Endothelial cell (in vitro differentiated cells): ENCODE data around the gene SERPINA12. TPM values are rescaled to one million over a fixed set of nuclear protein-coding genes. Genes with fewer than 3 reads are reported as not detected.

ENCODE experiments used
- DNase-seq: peaks from one replicate; pipeline ENCODE4 v3.0.0; 2021; ENCODE audit warnings: low spot score
- H3K27ac Mint-ChIP-seq: one replicate; pipeline ENCODE4 v1.8.0; 2021; ENCODE audit warnings: mixed read lengths, inconsistent platforms; ENCODE audit not compliant: unreplicated experiment
- H3K27me3 Mint-ChIP-seq: one replicate; pipeline ENCODE4 v1.8.0; 2021; ENCODE audit warnings: mild to moderate bottlenecking, moderate library complexity, mixed read lengths, inconsistent platforms; ENCODE audit not compliant: unreplicated experiment
- H3K36me3 Mint-ChIP-seq: one replicate; pipeline ENCODE4 v1.8.0; 2021; ENCODE audit warnings: mild to moderate bottlenecking, low read depth, mixed read lengths, inconsistent platforms; ENCODE audit not compliant: unreplicated experiment
- H3K4me1 Mint-ChIP-seq: one replicate; pipeline ENCODE4 v1.8.0; 2021; ENCODE audit warnings: mild to moderate bottlenecking, mixed read lengths, inconsistent platforms; ENCODE audit not compliant: unreplicated experiment
- H3K4me3 Mint-ChIP-seq: one replicate; pipeline ENCODE4 v1.8.0; 2021; ENCODE audit warnings: mild to moderate bottlenecking, mixed read lengths, inconsistent platforms; ENCODE audit not compliant: unreplicated experiment
- H3K9me3 Mint-ChIP-seq: one replicate; pipeline ENCODE4 v1.8.0; 2021; ENCODE audit warnings: mixed read lengths, inconsistent platforms; ENCODE audit not compliant: unreplicated experiment
- total RNA-seq: library from RNA; stranded (reverse); fragmentation: NEBNext Ultra II Directional; extraction: Animal tissue kit (Norgen Biotek cat#: 25700); gene quantifications from one replicate; pipeline ENCODE4 v1.2.1, GENCODE V29; 2021; ENCODE audit not compliant: unreplicated experiment
- TF ChIP-seq, protein P1 (sequence below): fragments of 200-600 bp; sonication (generic); IDR thresholded peaks from one replicate; pipeline ENCODE4 v1.5.0; 2021; ENCODE audit warnings: antibody characterized with exemption; ENCODE audit not compliant: unreplicated experiment

Gene SERPINA12
- total RNA-seq, 1 donor from 2014 or later, result not detected

DNA sequence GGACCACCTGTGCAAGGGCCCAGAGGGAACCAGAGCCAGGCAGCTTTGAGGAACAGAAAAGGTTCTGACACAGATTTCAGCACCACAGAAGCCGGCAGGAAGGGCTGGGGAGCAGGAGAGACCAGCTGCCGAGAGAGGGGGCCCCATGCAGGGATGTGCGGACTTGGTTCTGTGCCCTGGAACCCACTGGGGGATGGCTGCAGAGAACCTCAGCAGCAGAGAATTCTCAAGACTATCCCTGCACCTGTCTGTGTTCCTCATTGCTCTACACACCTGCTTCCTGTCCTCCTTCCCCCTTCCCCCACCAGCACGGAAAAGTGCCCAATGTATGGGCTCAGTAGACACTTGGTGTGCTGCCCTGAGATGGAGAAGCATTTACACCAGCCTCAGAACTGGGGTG, 36.4 kb downstream of the SERPINA12 start:
- DNase-seq, result no peak
- TF ChIP-seq, protein P1, sequence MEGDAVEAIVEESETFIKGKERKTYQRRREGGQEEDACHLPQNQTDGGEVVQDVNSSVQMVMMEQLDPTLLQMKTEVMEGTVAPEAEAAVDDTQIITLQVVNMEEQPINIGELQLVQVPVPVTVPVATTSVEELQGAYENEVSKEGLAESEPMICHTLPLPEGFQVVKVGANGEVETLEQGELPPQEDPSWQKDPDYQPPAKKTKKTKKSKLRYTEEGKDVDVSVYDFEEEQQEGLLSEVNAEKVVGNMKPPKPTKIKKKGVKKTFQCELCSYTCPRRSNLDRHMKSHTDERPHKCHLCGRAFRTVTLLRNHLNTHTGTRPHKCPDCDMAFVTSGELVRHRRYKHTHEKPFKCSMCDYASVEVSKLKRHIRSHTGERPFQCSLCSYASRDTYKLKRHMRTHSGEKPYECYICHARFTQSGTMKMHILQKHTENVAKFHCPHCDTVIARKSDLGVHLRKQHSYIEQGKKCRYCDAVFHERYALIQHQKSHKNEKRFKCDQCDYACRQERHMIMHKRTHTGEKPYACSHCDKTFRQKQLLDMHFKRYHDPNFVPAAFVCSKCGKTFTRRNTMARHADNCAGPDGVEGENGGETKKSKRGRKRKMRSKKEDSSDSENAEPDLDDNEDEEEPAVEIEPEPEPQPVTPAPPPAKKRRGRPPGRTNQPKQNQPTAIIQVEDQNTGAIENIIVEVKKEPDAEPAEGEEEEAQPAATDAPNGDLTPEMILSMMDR, result no peak
- no peaks in the 10 kb centered on the region for H3K4me1 Mint-ChIP-seq
- no peak overlapping the region for H3K27ac Mint-ChIP-seq
- peaks cover 2% of the 10 kb centered on the region for H3K27me3 Mint-ChIP-seq
- no peak overlapping the region for H3K4me3 Mint-ChIP-seq
- H3K36me3 Mint-ChIP-seq, result no peaks in the 10 kb centered on the region
- H3K9me3 Mint-ChIP-seq, result peaks cover 3% of the 10 kb centered on the region

DNA sequence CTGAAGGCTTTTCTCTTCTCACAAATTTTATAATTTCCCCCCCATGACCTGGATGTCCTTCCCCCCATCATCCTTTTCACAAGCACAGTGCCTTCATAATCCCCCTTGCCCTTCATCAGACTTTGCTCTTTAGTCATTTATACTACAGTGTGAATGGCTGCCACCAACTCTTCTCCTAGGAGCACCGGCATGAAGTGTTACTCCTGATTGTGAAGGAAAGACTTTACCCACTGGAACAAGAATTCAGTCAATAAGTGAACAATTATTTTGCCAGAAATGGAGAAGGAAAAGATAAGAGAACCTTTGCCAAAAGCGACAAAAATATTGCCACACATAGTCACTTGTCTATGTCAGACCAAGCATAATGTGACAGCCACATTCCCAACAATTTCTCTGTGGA, 38.2 kb downstream of the SERPINA12 start:
- no peak for DNase-seq
- no peaks in the 10 kb centered on the region for H3K36me3 Mint-ChIP-seq
- H3K27ac Mint-ChIP-seq, result no peak overlapping the region
- H3K9me3 Mint-ChIP-seq, result no peaks in the 10 kb centered on the region
- H3K4me3 Mint-ChIP-seq, result no peak overlapping the region
- TF ChIP-seq, protein P1, result no peak
- H3K27me3 Mint-ChIP-seq, result peaks cover 2% of the 10 kb centered on the region
- H3K4me1 Mint-ChIP-seq, result no peaks in the 10 kb centered on the region

DNA sequence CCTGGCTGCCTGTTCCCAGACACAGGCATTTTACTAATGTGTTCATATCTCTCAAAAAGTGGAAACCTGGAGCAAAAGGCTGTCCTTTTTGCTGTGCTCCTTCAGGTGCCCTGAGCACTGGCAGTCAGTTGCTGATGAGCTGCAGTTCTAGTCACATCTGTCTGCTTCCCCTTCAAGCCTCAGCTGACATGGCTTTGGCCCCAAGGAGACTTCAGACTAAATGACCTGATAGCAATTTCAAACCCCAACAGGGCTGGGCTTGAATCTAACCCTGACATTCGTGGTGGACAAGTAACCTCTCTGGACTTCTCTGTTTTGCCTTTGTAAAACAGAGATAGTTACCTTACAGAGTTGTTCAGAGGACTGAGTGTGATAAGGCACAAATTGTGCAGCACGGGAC, 39.0 kb downstream of the SERPINA12 start:
- TF ChIP-seq, protein P1, result no peak
- no peak for DNase-seq
- H3K27ac Mint-ChIP-seq, result no peak overlapping the region
- H3K9me3 Mint-ChIP-seq, result no peaks in the 10 kb centered on the region
- peaks cover 5% of the 10 kb centered on the region for H3K27me3 Mint-ChIP-seq
- H3K4me1 Mint-ChIP-seq, result no peaks in the 10 kb centered on the region
- no peak overlapping the region for H3K4me3 Mint-ChIP-seq
- H3K36me3 Mint-ChIP-seq, result no peaks in the 10 kb centered on the region

DNA sequence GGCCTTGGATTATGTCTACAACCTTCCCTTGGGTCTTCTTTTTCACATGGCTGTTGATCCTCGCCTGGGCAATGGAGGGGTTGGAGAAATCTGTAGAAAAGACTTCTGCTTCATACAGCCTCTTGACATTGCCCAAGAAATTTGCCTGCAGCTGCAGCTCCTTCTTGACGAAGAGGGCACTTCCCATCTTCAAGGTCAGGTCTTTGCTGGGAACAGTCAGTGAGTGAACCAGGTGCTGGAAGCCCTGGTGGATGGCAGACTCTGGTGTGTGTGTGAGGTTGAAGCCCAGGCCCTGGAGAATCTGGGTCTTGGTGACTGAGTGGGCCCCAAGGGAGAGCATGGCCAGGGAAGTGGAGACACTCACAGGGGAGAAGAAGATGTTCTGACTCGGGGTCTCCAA, 40.0 kb downstream of the SERPINA12 start:
- H3K36me3 Mint-ChIP-seq, result no peaks in the 10 kb centered on the region
- no peak overlapping the region for H3K4me3 Mint-ChIP-seq
- no peaks in the 10 kb centered on the region for H3K4me1 Mint-ChIP-seq
- H3K27ac Mint-ChIP-seq, result no peak overlapping the region
- TF ChIP-seq, protein P1, result no peak
- peaks cover 5% of the 10 kb centered on the region for H3K27me3 Mint-ChIP-seq
- no peak for DNase-seq
- no peaks in the 10 kb centered on the region for H3K9me3 Mint-ChIP-seq

DNA sequence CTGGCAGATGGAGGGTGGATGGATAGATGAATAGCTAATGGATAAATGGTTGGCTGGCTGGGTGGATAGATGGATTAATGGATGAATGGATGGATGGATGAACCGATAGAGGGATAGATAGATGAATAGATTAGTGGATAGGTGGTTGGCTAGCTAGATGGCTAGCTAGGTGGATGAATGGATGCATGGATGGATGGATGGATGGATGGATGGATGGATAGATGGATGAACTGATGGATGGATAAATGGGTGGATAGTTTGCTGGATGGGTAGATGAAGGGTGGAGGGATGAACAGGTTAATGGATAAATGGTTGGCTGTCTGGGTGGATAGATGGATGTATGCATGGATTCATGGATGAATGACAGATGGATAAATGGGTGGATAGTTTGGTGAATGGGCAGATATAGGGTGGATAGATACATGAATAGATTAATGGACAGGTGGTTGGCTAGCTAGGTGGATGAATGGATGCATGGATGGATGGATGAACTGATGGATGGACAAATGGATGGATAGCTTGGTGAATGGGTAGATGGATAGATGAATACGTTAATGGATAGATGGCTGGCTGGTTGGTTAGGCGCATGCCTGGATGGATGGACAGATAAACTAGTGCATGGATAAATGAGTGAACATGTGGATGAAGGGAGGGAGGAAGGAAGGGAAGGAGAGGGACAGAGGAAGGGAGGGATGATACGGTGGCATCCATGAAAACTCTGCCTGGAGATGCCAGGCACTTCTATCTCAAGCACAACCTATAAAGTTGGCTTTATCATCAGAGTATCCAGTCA, 41.3 kb downstream of the SERPINA12 start:
- no peak overlapping the region for H3K4me3 Mint-ChIP-seq
- H3K27me3 Mint-ChIP-seq, result peaks cover 5% of the 10 kb centered on the region
- H3K36me3 Mint-ChIP-seq, result no peaks in the 10 kb centered on the region
- H3K9me3 Mint-ChIP-seq, result peaks cover 5% of the 10 kb centered on the region
- no peak for DNase-seq
- TF ChIP-seq, protein P1, result no peak
- H3K27ac Mint-ChIP-seq, result no peak overlapping the region
- no peaks in the 10 kb centered on the region for H3K4me1 Mint-ChIP-seq
